KG1 (cell line): Measurements from ENCODE around the gene PLXNA4.
"Not testable (repeated sequence)": the region's sequence is repeated elsewhere in the genome, so short reads cannot be mapped to it uniquely, and the experiment has no call there.

ENCODE experiments used
- DNase-seq: peaks from one replicate; lab custom pipeline; 2025; lab: John Stamatoyannopoulos, UW

The PLXNA4 gene, protein sequence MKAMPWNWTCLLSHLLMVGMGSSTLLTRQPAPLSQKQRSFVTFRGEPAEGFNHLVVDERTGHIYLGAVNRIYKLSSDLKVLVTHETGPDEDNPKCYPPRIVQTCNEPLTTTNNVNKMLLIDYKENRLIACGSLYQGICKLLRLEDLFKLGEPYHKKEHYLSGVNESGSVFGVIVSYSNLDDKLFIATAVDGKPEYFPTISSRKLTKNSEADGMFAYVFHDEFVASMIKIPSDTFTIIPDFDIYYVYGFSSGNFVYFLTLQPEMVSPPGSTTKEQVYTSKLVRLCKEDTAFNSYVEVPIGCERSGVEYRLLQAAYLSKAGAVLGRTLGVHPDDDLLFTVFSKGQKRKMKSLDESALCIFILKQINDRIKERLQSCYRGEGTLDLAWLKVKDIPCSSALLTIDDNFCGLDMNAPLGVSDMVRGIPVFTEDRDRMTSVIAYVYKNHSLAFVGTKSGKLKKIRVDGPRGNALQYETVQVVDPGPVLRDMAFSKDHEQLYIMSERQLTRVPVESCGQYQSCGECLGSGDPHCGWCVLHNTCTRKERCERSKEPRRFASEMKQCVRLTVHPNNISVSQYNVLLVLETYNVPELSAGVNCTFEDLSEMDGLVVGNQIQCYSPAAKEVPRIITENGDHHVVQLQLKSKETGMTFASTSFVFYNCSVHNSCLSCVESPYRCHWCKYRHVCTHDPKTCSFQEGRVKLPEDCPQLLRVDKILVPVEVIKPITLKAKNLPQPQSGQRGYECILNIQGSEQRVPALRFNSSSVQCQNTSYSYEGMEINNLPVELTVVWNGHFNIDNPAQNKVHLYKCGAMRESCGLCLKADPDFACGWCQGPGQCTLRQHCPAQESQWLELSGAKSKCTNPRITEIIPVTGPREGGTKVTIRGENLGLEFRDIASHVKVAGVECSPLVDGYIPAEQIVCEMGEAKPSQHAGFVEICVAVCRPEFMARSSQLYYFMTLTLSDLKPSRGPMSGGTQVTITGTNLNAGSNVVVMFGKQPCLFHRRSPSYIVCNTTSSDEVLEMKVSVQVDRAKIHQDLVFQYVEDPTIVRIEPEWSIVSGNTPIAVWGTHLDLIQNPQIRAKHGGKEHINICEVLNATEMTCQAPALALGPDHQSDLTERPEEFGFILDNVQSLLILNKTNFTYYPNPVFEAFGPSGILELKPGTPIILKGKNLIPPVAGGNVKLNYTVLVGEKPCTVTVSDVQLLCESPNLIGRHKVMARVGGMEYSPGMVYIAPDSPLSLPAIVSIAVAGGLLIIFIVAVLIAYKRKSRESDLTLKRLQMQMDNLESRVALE (N-terminal part only)

GRCh38 chr7:132575982-132576720, at the start of gene PLXNA4:
TSS of gene PLXNA4 (minus strand) at chr7:132576470. CDS start at chr7:132508693, 67,777 bp downstream.
- no peak for DNase-seq

DNA sequence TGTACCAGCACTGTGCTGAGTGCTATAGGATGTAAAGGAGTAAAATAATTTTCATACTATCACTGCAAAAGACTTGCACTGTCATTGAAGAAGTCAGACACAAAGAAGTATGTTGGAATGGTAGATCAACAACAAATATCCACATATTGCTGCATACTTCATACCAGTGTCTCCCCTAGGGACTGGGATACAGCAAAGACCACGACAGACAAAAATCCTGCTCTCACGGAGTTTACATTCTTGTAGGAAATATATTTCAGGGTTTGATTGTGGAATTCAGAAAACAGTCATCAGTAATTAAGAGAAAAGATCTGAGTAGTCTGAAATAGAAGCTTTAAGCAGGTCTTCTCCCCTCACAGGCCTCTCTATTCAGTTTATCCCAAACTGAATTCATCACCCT, 49.4 kb upstream of the PLXNA4 start:
- no peak for DNase-seq

DNA sequence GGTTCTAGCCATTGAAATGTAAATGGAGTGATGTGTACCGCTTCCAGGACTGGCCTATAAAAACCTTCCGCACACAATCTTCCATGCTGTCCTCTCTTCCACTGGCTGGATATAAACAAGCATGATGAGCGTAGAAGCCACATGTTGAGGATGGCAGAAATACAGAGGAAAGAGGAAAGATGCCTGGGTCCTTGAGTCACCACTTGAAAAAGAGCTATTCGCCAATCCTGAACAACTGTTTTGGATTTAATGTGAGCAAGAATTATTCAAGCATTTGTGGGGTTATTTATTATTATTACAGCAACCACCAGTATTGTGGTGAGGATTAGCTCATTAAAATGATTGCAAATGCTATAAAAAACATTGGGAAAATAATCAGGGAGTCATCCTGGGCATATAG, 45.8 kb upstream of the PLXNA4 start:
- no peak for DNase-seq

GRCh38 chr7:132619967-132620366, 43.7 kb upstream of the PLXNA4 start:
- DNase-seq: no peak

GRCh38 chr7:132618956-132619305, 42.7 kb upstream of the PLXNA4 start:
- no peak for DNase-seq

DNA sequence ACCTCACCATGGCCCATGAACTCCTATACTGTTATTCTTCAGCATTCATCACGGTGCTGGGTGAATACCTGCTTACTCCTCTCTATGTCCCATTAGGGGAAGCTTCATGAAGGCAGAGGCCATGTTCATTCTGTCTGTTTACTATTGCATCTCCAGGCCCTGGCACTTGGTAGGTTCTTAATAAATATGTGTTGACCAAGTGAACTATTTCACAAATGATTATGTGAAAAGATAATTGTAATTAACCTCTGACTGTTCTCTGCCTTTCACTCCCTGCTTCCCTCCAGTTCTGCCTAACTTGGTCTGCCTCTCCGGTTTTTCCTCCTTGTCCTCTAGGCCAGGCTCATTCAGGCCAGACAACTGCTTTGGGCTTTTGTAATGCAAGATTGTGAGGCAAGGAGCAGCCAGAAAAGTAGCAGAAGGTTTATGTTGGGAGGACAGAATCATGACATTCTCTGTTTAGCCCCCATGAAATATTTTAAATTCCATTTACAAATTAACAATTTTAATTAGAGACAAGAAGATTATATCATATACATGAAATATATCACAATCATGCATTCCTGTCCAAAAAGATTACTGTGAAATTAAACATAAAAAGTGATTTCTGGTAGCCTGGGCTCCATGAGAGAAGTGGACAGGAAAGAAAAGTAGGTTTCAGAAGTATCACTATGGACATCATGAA, 42.1 kb upstream of the PLXNA4 start:
- no peak for DNase-seq

DNA sequence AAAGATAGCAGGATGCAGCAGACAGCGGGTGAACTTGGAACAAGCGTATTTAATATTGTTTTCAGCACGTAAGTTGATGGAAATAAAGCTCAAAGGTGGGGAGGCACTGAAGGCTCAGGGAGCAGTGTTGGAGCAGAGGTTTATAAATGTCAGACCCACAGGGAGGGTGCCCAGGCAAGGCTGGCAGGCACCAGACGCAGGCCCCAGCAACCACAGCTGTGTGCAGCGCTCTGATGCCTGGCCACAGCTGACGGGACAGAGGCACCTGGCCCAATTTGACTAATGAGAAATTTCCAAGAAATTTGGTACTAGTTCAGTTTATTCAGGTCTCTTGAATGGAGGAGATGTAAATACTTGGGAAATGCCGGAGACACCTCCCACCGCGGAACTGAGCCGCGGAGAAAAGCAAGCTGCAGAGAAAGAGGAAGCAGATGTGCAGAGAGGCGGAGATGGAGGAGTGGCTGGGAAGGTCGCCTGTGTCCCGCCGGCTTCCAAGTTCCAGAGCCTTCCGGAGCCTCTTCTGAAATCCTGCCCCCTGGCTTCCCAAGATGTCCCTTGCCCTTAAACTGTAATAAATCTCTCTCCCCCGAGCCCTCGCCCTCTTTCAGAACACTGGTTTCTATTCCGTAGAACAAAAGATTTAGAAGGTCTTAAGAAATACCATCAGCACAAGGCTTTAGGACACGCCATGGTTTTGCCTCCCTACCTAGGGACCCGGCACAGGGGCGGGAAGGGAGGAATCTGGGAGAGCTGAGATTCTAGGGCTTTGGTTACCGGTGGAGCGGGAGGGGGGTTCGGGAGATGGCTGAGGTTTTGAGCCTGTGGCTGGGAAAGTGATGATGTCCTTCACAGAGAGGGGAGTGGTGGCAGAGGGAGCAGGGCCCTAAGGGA, 38.4 kb upstream of the PLXNA4 start:
- DNase-seq: no peak

DNA sequence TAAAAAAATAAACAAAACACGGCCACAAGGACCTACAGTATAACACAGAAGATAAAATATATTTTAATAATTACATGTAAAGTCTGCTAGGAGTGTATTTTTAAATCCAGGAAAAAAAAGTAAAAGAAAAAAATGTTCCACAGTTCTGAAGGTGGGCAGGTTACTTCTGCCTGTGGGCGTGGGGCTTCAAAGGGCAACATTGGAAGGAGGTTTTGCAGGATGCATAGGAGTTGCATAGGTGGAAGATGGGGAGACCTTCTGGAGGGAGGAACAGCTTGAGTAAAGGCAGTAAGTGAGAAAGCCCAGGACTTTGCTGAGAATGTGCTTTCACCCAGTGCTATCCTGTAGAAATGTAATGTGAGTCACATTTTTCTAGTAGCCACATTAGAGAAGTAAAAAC, 37.5 kb upstream of the PLXNA4 start:
- no peak for DNase-seq

GRCh38 chr7:132610995-132611394, 34.7 kb upstream of the PLXNA4 start:
- DNase-seq: no peak

- no peak for DNase-seq
Observed at GRCh38 chr7:132609906-132610520, 33.7 kb upstream of the PLXNA4 start.

DNA sequence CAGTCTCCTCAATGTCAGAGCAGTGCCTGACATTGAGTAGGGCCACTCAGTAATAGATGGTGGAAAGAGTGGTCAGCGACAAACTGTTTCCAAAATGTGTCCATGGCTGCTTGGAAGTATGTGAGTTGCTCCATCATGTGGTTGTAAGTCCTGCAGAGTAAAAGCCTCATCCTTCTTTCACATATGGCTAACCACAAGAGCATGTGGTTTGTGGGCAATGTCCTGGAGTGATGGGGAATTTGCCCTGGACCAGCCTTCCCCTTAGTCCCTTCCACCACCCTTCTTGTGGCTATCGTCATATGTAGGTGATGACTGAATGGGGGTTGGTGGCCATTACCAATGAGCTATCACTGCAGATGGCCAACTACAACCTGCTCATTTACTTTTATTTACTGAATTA, 33.0 kb upstream of the PLXNA4 start:
- no peak for DNase-seq

DNA sequence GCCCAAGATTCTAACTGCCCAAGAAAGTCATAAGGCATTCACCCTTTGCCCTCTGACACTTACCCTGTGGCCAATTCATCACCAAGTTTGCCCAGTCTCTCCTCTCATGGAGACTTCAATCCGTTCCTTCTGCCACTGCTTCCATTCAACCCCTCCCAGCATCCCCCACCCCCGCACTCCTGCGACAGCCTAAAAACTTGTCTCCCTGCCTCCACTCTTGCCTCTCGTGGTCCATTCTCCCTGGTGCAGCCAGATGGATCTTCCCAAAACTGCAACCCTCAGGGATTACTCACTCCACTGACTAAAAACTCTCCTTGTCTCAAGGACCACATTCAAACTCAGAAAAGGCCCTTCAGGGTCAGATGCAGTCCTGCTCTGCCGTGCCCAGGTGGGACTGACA, 32.3 kb upstream of the PLXNA4 start:
- DNase-seq: no peak

DNA sequence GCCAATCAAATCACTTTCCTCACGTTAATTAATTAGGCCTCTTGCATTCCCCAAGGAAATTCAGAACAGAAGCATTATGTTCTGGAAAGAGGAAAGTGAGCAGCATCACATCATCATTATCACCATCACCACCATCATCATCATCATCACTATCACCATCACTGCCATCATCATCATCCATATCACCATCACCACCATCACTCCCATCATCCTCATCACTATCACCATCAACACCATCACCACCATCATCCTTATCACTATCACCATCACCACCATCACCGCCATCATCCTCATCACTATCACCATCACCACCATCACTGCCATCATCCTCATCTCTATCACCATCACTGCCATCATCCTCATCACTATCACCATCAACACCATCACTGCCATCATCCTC, 31.4 kb upstream of the PLXNA4 start:
- DNase-seq: no peak

DNA sequence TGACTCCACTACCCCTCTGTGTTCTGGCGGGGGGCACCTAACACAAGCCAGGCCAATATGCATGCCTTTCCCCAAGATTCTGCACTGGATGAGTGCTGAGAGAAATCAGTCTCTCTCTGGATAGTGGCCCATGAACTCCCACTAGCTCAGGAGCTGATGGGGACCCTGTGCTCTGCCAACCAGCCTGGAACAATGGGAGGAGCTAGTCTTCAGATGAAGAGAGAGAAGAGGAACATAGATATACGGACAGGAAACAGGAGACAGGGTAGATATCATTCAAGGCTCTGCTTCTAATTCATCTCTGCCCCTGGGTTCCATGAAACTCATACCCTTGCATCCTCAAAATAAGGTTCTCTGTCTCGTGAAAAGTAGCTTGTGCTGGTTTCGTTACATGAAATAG, 27.9 kb upstream of the PLXNA4 start:
- DNase-seq: no peak

DNA sequence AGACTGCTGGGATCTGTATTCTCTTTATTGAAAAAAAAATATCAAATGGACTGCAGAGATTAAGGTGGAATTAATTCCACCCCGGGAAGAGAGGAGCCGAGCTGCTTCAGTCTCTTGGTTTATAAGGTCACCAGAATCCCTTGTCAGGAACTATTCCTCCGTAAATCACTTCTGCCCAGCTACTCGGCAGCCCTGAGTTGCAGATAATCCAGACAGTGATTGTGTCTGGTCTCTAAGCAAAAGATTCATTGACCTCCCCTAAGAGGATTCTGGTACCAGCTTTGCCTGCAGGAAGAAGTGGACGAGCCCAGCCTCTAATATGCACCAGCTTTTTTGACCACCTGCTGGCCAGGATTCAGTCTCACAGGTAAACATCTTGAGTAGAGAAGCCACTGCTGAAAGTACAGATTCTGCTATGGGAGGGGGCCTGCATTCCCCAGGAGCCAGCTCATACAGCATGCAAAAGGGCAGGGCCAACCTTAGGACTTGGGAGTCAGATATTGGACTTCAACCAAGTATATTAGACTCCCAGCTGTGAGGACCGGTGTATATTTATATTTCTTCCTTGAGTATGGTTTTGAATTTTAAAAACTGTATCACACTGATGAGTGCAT, 27.1 kb upstream of the PLXNA4 start:
- no peak for DNase-seq

DNA sequence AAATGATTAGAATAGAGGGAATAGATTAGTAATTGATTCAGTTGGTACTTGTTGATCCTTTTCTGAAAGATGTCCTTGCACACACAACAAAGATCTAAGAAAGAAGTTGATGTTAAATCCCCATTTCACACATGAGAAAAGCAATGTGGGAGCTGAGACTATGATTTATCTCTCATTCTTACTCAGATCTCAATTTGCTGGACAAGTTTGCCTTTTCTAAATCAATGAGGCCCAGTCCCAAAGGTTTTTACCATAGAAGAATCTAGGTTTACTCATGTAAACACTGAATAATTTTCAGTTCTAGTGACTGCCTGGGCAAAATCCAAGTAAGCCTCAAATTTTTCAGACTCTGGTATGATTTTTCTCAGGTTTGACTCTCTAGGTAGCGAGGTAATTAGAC, 25.5 kb upstream of the PLXNA4 start:
- DNase-seq: no peak

- no peak for DNase-seq
Observed at GRCh38 chr7:132596588-132596987, 20.3 kb upstream of the PLXNA4 start.

DNA sequence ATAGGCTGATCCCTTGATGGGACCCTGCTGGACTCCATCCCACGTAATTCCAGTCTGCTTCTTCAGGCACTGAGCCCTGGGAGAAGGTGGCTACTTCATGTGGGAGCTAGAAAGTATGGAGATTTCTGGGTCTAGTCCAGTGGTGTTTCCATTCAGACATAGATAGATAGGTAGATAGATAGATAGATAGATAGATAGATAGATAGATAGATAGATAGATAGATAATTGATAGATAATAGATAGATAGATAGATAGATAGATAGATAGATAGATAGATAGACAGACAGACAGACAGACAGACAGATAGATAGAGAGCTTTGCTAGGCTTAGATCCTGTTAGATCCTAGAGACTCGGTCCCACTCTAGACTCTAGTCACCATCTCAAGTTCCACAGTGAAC, 18.5 kb upstream of the PLXNA4 start:
- DNase-seq: not testable (repeated sequence)

GRCh38 chr7:132592936-132593335, 16.7 kb upstream of the PLXNA4 start:
- no peak for DNase-seq
